Gastrocnemius medialis (tissue), 4 donors: ENCODE measurements around the gene MORN5. TPM values are rescaled to one million over a fixed set of nuclear protein-coding genes. Genes with fewer than 3 reads are reported as not detected.

Experiments
- ATAC-seq, 2 donors: fragments of 150-250 bp; one replicate each; pipeline ENCODE4 v1.9.1; 2016
- DNase-seq, 2 donors: peaks; one replicate each; pipeline ENCODE4 v3.0.0-alpha.2; 2019
- H3K27ac ChIP-seq, 4 donors: fragments of 200-600 bp; sonication (generic); 1 replicate in 1 of 4; 2 replicates in 3 of 4; pipeline ENCODE4 v1.5.1; 2016 to 2018; ENCODE audit warnings: mild to moderate bottlenecking in 2 of 4, moderate library complexity in 1 of 4
- H3K27me3 ChIP-seq, 3 donors: fragments of 200-600 bp; sonication (generic) in 2 of 3; 1 replicate in 1 of 3; 2 replicates in 2 of 3; pipeline versions ENCODE4 v1.5.1 to v1.6.0; 2016 to 2019; ENCODE audit warnings: mild to moderate bottlenecking in 1 of 3, moderate library complexity in 1 of 3
- H3K36me3 ChIP-seq, 2 donors: fragments of 200-600 bp; sonication (generic) in 1 of 2; one replicate each; pipeline ENCODE4 v1.5.1; 2017 to 2018
- H3K4me1 ChIP-seq, 2 donors: fragments of 200-600 bp; sonication (generic) in 1 of 2; one replicate each; pipeline ENCODE4 v1.5.1; 2016 to 2017; ENCODE audit warnings: mild to moderate bottlenecking in 2 of 2
- H3K4me3 ChIP-seq, 4 donors: fragments of 200-600 bp; sonication (generic) in 3 of 4; 1 replicate in 1 of 4; 2 replicates in 3 of 4; pipeline ENCODE4 v1.5.1; 2016 to 2019; ENCODE audit warnings: mild to moderate bottlenecking in 2 of 4
- H3K9me3 ChIP-seq, 3 donors: fragments of 200-600 bp; sonication (generic) in 2 of 3; 1 replicate in 1 of 3; 2 replicates in 2 of 3; pipeline ENCODE4 v1.5.1; 2016 to 2019
- POLR2A ChIP-seq, 2 donors: fragments of 450-650 bp; IDR thresholded peaks; one replicate each; pipeline ENCODE4 v1.6.1; 2017; ENCODE audit warnings: antibody characterized with exemption in 2 of 2, mild to moderate bottlenecking in 2 of 2, moderate library complexity in 2 of 2
- in situ Hi-C, 4 donors: fragments of 200-750 bp; cut with MboI; loops; one replicate each; pipeline versions ENCODE4 v1.15.0 to v1.8.0; 2017; ENCODE audit warnings: low sequenced_read_pairs in 4 of 4
- intact Hi-C: fragments of 100-400 bp; cut with DNase I; formaldehyde crosslinking; loops from one replicate; pipeline ENCODE4 v1.15.1; 2023; ENCODE audit warnings: low total_unique reads
- total RNA-seq, 4 donors: library from RNA; depleted of rRNA; stranded (reverse); fragments of >200 nt; gene quantifications; one replicate each; pipeline versions ENCODE4 v1.1.0 to v1.2.3, GENCODE V29; 2016
- TF ChIP-seq, protein P1 (sequence below), 5 experiments: fragments of 450-650 bp in 3 of 5; fragments of 200-600 bp in 2 of 5; sonication (generic) in 2 of 5; IDR thresholded peaks in 4 of 5; conservative IDR thresholded peaks in 1 of 5; 1 replicate in 4 of 5; 2 replicates in 1 of 5; pipeline ENCODE4 v1.5.1; 2016 to 2019; ENCODE audit warnings: antibody characterized with exemption in 5 of 5, mild to moderate bottlenecking in 3 of 5, moderate library complexity in 3 of 5

Gene MORN5
- total RNA-seq, 4 donors from 2014 or later: not detected

DNA sequence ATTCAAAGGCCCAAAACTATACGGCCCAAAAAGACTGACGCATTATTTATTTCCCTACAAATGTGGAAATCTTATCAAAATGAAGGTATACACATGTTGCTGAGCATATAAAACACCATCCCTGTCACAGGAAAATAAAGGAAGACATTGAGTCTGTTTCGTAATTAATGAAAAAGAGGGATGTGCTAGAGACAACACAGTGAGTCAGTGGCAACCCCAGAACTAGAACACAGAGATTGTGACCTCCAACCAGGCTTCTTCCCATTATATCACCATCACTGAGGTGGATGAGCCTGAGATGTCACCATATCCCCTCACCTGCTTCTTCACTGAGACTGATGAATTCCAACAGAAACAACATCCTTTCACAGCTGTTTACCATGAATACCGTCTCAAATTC, 3.9 kb upstream of the MORN5 start:
- Histone ChIP-seq H3K9me3 (no peaks in the 10 kb centered on the region), H3K36me3 (no peaks in the 10 kb centered on the region), H3K4me1 (peaks cover 57 to 59% of the 10 kb centered on the region in 2 donors), H3K4me3 (no peak overlapping the region), H3K27ac (peak overlapping the region in 3 of 4 donors; percentile 7 to 13 (median 11)), H3K27me3 (no peaks in the 10 kb centered on the region)
- DNase-seq (no peak), ATAC-seq (no peak)
- in situ Hi-C loops (no loop called here), intact Hi-C loops (no loop called here)
- no peak for TF ChIP-seq POLR2A (IDR thresholded peaks at IDR 0.05)
- TF ChIP-seq, protein P1, sequence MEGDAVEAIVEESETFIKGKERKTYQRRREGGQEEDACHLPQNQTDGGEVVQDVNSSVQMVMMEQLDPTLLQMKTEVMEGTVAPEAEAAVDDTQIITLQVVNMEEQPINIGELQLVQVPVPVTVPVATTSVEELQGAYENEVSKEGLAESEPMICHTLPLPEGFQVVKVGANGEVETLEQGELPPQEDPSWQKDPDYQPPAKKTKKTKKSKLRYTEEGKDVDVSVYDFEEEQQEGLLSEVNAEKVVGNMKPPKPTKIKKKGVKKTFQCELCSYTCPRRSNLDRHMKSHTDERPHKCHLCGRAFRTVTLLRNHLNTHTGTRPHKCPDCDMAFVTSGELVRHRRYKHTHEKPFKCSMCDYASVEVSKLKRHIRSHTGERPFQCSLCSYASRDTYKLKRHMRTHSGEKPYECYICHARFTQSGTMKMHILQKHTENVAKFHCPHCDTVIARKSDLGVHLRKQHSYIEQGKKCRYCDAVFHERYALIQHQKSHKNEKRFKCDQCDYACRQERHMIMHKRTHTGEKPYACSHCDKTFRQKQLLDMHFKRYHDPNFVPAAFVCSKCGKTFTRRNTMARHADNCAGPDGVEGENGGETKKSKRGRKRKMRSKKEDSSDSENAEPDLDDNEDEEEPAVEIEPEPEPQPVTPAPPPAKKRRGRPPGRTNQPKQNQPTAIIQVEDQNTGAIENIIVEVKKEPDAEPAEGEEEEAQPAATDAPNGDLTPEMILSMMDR (IDR thresholded peaks at IDR 0.05 in 4 of 5, conservative IDR thresholded peaks at IDR 0.05 in 1 of 5): no peak

DNA sequence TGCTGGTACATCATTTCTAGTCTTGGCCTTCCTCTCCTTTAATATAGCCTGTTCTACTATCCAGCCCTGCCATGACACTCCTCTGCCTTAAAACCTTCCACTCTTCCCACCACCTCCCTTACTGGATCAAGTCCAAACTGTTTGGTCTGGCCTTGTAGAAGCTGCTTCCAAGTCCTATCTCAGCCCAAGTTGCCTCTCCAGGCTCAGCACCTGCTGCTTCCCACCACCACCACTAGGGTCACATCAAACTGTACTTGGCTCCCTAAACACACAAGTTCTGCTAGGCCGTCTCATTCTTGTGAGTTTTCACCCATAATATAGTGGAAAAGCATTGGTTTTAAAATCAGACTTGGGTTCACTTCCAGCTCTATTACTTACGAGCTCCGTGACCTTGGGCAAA, 1.5 kb upstream of the MORN5 start:
- peak in 1 of 2 donors; percentile 26 for ATAC-seq
- peak in 1 of 2 donors; percentile 49 for DNase-seq
- H3K27me3 ChIP-seq: no peaks in the 10 kb centered on the region
- peak overlapping the region in 3 of 4 donors; percentile 90 to 97 (median 96) for H3K27ac ChIP-seq
- H3K36me3 ChIP-seq: no peaks in the 10 kb centered on the region
- TF ChIP-seq, protein P1 (IDR thresholded peaks at IDR 0.05 in 4 of 5, conservative IDR thresholded peaks at IDR 0.05 in 1 of 5): peak in 1 of 5 experiments; percentile 9
- TF ChIP-seq POLR2A (IDR thresholded peaks at IDR 0.05): no peak
- in situ Hi-C loops (no loop called here), intact Hi-C loops (loop anchor here (2.0 kb wide), 1 partner anchor 107 kb away; the partner anchor contains the start of genes MRRF and RBM18)
- H3K4me3 ChIP-seq: peak overlapping the region in 3 of 4 donors; percentile 89 to 97 (median 90)
- peaks cover 42 to 43% of the 10 kb centered on the region in 2 donors for H3K4me1 ChIP-seq
- H3K9me3 ChIP-seq: no peaks in the 10 kb centered on the region

DNA sequence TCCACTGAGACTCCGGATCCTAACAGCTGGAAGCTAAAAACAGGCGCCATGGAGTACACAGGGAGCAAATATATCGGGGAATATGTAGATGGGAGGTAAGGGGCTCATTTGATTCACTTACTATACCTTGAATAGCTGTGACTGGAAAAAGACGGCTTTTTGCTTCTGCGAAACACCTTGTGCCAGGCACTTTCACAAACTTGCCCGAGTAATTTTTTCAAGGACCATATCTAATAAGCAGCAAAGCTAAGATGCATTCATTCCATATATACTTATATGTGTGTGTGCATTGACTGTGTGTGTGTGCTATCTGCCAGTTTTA, 178 bp downstream of the MORN5 start:
- Histone ChIP-seq H3K36me3 (no peaks in the 10 kb centered on the region), H3K9me3 (no peaks in the 10 kb centered on the region), H3K4me1 (peaks cover 32 to 35% of the 10 kb centered on the region in 2 donors), H3K27me3 (no peaks in the 10 kb centered on the region), H3K27ac (peak overlapping the region; percentile 90 to 97 (median 94)), H3K4me3 (peak overlapping the region; percentile 65 to 97 (median 90))
- DNase-seq (no peak), ATAC-seq (no peak)
- in situ Hi-C loops: no loop called here
- intact Hi-C loops: loop anchor here (2.0 kb wide), 1 partner anchor 105 kb away; the partner anchor contains the start of genes MRRF and RBM18
- TF ChIP-seq, protein P1 (IDR thresholded peaks at IDR 0.05 in 4 of 5, conservative IDR thresholded peaks at IDR 0.05 in 1 of 5): no peak
- TF ChIP-seq POLR2A (IDR thresholded peaks at IDR 0.05): no peak

DNA sequence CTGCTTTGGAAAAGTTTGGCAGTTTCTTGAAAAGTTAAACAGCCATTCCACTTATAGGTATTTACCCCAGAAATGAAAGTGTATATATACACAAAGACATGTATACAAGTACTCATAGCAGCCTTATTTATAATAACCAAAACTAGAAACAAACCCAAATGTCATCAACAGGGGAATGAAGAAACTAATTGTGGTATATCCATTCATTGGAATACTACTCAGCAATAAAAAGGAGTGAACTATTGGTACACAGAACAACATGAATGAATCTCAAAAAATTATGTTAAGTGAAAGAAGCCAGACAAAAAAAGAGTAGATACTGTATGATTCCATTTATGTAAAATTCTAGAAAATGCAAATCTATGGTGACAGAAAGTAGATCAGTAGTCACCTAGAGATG, 2.7 kb downstream of the MORN5 start:
- Histone ChIP-seq H3K27ac (no peak overlapping the region), H3K4me3 (no peak overlapping the region), H3K4me1 (peaks cover 13 to 15% of the 10 kb centered on the region in 2 donors), H3K9me3 (no peaks in the 10 kb centered on the region), H3K36me3 (no peaks in the 10 kb centered on the region), H3K27me3 (no peaks in the 10 kb centered on the region)
- no peak for ATAC-seq
- intact Hi-C loops (no loop called here), in situ Hi-C loops (no loop called here)
- TF ChIP-seq, protein P1 (IDR thresholded peaks at IDR 0.05 in 4 of 5, conservative IDR thresholded peaks at IDR 0.05 in 1 of 5): no peak
- TF ChIP-seq POLR2A (IDR thresholded peaks at IDR 0.05): no peak
- DNase-seq: no peak

DNA sequence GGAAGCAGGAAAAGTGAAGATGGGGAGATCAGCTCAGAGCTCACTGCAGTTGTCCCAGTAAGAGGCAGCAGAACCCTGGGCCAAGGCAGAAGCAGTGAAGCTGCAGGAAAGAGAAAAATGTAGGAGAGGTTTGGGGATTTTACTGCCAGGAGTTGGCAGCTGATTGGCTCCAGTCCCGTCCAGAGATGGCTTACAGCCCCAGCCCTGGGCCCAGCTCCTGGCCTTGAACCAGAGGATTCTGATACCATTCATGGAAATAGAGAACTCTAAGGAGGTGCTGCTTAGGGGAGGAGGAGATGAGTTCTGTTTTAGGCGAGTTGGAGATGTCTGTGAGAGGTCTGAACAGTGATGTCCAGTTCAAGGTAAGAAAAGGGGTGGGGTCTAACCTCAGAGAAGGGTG, 4.6 kb downstream of the MORN5 start:
- no peaks in the 10 kb centered on the region for H3K4me1 ChIP-seq
- no peak overlapping the region for H3K27ac ChIP-seq
- no peak for DNase-seq
- TF ChIP-seq POLR2A (IDR thresholded peaks at IDR 0.05): no peak
- no peaks in the 10 kb centered on the region for H3K9me3 ChIP-seq
- no peak overlapping the region for H3K4me3 ChIP-seq
- intact Hi-C loops: no loop called here
- no peak for ATAC-seq
- H3K27me3 ChIP-seq: no peaks in the 10 kb centered on the region
- no peaks in the 10 kb centered on the region for H3K36me3 ChIP-seq
- in situ Hi-C loops: no loop called here
